CD4-positive, alpha-beta T cell treated with Interferon gamma for 1 hour (primary cell): ENCODE measurements around the gene KRI1.
"Not testable (repeated sequence)": the region's sequence is repeated elsewhere in the genome, so short reads cannot be mapped to it uniquely, and the experiment has no call there.

Experiments used
- DNase-seq: peaks from one replicate; pipeline ENCODE4 v3.0.0-alpha.2; 2020

KRI1 gene

DNA sequence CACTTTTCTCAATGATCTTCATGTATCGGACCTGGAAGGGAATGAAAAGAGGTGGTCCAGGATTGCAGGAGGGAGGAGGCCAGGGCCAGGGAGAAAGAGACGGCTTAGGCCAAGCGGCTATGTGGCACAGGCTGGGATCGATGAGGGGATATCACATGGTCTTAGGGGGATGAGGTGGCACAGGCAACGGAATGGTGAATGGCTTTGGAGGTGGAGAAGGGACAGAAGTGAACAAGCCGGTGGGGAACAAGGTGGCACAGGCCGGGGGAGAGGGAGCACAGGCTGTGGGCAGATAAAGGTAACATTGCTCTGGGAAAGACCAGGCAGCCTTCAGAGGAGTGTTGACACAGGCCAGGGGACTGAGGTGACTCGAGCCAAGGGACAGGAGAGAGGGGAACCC is 8.7 kb upstream of the KRI1 start:
- no peak for DNase-seq

DNA sequence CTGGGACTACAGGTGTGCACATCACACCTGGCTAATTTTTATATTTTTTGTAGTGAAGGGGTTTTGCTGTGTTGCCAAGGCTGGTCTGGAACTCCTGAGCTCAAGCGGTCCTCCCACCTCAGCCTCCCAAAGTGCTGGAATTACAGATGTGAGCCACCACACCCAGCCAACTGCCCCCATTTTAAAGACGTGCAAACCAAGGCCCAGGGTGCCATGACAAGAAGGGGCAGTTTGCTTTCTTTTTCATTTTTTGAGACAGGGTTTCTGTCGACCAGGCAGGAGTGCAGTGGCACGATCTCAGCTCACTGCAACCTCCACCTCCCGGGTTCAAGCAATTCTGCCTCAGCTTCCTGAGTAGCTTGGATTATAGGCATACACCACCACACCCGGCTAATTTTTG is 8.0 kb upstream of the KRI1 start:
- DNase-seq: not testable (repeated sequence)

DNA sequence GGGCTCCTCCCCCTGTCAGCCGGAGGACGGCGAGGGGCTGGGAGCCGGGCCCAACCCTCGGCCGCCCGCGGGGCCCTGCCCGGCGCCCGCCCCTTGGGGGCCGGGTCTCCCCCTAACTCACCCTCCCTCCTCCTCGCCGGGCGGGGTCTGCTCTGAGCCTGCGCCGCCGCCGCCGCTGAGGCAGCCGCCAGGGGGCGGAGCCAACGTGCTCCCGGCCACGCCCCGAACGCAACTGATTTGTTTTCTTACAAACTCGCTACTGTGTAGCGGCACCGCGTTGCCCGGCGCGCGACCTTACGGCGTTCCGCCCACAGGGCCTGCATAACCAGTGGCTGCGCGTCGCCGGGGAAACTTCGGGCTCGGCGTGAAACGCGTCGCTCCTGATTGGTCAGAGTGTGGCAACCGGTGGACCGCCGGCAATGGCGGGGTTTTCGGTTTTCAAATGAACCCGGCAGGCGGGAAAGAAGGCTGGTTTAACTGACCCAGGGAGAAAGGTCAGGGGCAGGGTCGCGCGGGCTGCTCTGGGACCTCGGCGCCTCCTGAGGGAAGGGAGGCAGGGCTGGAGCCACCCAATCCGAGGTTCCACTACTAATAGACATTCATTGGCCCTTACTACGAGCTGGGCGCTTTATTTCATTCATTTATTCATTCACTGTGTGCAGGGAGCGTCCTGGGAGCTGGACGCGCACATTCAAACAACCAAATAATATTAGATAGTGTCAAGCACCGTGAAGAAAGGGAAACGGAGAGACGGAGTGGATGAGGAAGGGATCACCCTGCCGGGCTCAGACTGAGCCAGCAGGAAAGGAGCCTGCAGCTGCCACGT is 3.2 kb upstream of the KRI1 start, which contains the start of gene CDKN2D:
Gene CDKN2D, minus strand, starts transcription at position 154 of the 826 bp plus-strand sequence. CDS start 326 bp downstream, outside the sequence.
- peak; percentile 100 for DNase-seq

DNA sequence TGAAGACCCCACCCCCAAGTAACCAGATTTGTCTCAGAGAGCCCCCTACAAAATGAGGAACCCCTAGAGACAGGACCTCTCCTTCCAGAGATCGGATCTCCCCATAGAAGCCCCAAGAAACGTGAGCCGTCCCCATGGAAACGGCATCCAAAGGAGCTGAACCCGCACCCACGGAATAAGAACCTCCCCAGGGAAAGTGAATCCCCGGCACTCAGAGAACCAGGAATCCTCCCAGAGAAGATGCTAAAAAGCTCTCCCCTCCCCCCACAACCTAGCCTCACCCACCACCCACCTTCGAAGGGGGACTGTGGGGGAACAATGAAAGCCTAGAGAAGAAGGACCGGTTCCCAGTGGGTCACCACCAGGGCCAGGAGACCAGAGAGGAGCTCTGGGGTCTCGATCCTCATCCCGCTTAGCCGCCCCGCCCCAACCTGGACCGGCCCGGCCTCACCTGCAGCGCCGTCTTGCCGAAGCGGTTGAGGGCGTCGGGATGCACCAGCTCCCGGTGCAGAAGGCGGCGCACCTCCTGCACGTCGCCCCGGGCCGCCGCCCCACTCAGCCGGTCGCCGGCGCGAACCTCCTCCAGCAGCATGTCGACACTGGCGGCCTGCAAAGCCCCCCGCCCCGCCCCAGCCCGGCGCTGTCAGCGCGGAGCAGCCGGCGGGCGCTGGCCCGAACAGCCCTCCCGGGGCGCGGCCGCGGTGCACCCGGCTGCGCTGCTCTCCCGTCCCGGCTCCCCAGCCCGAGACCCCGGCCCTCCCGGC is 2.4 kb upstream of the KRI1 start:
- DNase-seq: peak; percentile 68

DNA sequence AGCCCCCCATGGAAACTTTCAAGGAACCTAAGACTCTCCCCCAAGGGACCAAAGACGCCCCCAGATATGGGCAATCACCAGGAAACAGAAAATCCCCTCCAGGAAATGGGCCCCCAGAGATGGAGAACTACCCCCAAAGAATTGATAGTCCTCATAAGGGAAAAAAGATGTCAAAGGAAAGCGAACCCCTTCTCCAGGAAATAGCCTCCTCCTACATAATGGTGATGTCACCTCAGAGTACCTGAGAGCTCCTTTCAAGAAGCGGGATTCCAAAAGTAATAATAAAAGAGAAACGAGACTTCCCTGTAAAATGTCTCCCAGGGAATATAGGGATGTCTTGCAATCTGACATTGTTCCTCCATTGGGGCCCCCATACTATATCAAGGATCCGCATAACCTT is 1.8 kb upstream of the KRI1 start:
- no peak for DNase-seq

DNA sequence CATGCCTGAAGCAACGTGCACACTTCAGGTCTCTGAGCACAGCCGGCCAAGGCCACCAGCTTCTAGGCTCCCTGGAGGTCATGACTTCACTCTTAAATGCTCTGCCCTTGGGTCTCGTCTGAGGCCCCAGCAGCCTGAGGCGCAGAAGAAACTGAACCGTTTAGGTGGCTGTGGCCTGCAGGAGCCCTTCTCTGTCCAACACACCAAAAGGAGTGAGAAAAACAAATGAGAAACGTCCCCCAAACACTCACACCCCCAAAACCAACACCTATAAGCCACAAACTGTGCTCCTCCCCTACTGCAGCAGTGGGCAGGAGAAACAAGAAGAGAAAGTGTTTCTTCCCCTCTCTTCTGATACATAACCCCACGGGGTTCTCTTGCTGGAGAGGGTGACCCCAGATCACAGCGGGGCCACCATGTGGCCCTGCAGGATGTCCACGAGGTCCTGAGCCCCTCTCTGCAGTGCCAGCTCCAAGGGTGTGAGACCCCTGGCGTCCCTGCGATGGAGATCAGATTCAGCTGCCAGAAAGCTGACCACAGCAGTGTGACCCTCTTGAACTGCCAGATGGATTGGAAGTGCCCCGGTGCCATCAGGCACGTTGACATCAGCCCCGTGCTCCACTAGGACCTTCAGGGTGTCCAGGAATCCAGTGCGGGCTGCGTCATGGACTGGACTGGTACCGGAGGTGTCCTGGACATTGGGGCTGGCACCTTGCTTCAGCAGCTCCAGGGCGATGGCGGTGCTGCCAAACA is 1.0 kb upstream of the KRI1 start:
- DNase-seq: peak; percentile 73

DNA sequence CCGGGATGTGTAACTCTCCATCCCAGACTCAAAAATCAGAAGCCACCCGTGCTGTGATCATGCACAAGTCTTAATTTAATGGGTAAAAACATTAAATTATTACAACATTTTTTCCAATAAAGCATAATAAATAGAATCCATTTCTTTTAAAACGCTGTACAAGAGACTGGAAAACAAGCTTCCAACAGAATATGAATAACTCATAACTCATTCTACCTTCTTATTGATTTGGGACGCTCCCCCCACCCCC is 523 bp upstream of the KRI1 start:
- no peak for DNase-seq

DNA sequence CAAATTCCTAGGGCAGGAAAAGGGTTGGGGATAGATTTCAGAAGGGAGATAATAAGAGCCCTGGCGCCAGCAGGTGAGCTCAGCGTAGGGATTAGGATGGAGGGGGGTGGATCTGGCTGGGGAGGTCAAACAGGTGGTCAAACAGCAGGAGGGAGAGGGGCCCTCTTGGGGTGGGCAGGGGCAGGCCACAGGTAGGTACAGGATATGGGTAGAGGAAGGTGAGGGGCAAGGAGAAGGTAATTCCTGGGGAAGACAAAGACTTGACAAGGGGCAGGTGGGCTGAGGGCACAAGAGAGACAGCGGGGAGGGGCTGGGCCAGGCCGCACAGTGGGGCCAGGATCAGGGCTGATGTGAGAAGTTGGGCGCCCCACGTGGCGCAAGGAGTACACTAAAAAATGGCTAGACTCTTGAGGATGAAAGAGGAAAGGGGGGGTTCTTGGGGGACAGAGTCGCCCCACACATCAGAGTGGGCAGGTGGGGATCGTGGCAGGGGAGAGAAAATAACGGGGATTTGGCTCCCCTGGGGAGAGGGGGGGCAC is 713 bp downstream of the KRI1 start:
- peak; percentile 67 for DNase-seq

DNA sequence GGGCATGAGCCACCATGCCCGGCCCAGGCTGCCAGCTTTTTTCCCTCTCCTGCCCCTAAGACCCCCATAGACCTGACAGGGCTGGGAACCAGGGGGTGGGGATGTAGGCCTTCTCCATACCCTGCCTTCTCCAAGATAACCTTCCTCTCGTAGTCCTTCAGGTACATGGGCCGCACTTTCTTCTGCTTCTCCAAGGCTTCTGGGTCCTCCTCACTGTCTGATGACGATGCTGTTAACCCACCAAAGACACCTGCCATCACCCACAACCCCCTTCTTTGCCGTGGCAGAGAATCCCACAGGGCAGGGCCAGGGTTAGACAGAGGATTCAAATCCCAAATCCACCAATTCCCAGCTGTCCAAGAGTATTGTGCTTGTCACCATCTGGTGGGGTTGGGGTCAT is 3.2 kb downstream of the KRI1 start:
- no peak for DNase-seq

DNA sequence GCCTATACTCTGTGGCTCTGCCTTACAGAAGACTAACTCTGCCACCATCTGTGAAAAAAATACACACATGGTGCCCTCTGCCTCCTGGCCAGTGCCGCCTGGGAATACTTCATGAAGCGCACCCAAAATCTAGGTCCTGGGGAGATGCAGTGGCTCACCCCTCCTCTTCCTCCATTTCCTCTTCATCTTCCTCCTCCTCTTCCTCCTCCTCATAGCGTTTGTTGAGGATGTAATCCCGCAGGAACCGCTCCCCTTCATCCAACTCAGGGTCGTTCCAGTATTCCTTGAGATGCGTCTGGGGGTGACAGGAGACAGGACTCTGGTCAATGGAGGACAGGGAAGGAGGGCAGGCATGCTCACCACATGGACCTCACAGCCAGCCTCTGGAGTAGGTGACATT is 5.7 kb downstream of the KRI1 start:
- DNase-seq: no peak

DNA sequence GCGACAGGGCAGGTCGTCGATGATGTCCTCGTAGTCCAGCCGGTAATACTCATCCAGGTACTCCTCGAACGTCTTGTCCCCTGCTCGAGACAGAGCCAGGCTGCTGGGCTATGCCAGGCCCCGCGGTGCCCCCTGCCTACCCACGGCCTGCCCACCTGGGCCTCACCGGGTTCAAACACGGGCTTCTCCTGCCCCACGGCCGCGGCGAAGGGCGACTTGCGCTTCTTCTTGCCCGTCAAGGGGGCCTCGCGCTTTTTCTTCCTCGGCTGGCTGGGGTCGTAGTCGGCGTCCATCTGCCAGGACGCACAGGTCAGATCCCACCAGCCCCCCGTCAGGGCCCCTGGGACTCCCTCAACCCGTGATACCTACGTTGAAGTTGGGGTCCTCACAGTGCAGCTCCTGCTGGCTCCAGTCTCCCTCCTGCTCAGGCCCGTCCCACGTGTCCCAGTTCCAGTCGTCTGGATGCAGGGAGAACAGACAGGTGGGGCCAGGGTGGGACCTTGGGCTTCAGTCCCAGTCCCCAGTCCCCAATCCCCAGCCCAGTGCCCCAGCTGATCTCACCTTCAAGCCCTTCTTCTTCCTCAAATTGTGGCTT is 8.1 kb downstream of the KRI1 start:
- no peak for DNase-seq

DNA sequence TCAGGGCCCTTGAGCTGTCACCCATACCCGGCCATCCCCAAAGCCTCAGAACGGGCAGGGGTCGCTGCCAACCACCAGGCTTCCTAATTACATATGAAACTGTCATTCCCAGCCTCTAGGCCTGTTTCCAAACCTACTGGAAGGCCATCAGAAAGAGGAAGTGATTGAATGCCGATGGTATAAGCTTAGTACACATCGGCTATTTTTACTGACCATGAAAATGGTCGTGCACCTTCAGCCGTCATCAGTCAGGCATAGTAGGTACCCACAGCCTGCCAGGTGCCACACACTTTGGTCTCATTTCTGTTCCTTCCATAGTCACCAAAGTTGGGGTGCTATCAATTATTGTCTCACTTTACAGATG is 10.2 kb downstream of the KRI1 start:
- no peak for DNase-seq

DNA sequence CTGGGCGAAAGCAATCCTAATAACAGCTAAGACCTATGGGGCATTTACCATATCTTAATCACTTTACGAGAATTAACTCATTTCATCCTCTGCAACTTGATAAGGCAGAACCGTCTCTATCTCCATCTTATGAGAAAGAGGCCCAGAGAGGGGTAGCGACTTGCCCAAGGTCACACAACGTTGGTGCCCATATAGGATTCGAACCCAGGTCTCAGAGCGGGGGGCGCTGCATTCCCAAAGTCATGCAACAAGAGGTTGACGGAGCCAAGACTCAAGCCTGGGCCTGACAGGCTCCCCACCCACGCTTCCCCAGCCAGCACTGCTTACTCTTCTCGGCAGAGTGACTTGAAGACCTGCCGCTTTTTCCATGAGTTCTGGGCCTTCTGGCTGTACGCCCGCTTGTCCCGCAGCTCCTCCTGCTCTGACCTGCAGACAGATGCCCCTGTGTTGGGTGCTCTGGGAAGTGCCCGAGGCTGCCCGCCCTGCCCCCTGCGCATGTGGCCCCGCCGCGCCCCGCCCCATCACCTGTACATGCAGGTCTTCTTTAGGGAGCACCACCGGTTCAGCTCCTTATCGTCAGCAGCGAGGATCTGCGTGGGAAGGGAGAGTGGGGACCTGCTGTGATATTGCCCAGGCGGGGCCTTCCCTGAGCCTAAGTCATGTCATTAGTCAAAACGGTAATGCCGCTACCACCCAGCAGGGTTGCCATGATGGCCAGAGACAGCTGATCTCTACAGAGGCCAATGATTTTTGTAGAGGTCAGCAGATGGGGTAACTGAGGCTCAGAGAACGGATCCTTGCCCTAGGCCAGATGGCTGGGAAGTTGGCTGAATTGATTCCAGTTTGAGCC is 10.8 kb downstream of the KRI1 start:
- DNase-seq: no peak

DNA sequence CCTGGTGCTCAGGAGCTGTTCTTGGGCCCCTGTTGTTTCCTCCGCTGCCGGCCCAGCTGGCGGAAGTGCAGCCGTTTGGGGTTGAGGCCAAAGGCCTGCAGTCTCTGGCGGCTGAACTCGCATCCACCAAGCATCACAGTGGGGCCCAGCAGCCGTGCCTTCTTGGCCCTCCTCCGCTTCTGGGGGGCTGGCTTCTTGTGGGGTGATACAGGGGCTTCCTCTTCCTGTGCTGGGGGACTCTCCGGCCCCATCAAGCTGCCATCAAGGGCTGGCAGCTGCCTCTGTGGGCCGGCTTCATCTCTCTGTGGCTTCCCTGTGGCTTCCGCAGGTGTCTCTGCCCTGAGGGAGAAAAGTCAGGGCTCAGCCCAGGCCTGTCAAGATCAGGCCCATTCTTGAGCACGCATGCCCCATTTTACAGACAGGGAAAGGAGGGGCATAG is 11.8 kb downstream of the KRI1 start:
- DNase-seq: peak; percentile 73

DNA sequence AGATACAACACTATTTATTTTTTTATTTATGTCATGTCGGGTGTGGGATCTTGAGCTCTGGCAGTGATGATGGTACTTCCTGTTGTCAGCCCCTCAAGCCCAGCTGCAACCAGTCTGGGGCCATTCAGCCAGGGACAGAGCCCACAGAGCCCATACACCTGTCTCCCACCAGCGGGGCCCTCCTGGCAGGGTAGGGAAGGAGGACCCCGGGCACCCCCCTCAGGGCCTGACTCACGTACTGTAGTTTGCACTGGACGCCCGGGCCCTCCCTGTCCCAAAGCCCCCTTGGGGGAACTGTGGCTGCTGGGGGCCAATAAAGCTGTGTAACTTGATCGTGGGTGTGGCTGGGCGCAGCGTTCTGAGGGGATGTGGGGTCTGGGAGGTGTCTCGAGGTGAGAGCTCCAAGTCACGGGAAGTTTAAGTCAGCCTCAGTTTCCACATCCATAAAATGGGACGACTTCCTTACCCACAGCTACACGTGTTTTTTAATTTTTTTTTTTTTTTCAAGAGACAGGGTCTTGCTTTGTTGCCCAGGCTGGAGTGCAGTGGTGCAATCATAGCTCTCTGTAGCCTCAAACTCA is 12.6 kb downstream of the KRI1 start:
- no peak for DNase-seq

DNA sequence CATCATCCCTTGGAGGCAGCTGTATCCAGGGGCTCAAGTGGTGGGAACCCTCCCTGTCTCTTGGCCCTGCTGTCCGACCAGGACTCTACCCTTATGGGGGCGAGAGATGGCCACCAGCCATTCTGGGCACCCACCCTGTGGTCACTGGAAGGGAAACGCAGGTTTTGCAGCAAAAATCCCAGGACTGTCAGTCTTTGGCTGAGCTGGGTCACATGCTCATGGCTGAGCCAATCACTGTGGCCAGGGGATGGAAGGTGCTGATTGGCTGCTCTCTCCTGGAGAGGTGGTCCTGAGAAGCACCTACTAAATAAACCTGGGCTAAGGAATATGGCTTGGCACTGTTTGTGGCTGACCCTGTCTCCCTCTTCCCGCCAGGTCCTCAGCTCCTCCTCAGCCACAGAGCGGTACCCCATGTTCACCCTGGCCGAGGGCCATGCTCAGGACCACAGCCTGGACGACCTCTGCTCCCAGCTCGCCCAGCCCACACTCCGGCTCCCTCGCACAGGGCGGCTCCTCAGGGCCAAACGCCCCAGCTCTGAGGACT is 13.2 kb downstream of the KRI1 start:
- no peak for DNase-seq

DNA sequence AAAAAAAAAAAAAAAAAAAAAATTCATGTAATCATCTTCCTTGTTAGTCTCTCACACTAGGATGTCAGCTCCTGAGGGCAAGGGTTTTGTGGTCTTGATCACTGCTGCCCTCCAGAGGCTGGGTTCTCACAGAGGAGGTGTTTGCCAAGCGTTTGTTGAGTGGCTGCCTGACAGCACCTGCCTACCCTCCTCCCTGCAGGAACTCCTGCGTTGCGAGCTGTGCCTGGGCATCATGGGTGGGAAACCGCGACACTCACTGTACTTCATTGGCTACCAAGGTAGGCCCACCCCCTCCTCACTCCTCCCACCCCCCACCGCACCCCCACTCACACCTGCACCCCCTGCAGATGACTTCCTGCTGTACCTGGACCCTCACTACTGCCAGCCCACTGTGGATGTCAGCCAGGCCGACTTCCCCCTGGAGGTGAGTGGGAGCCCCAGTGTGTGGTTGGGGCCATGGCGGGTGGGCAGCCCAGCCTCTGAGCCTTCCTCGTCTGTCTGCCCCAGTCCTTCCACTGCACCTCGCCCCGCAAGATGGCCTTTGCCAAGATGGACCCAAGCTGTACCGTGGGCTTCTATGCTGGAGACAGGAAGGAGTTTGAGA is 14.0 kb downstream of the KRI1 start:
- DNase-seq: peak; percentile 53

DNA sequence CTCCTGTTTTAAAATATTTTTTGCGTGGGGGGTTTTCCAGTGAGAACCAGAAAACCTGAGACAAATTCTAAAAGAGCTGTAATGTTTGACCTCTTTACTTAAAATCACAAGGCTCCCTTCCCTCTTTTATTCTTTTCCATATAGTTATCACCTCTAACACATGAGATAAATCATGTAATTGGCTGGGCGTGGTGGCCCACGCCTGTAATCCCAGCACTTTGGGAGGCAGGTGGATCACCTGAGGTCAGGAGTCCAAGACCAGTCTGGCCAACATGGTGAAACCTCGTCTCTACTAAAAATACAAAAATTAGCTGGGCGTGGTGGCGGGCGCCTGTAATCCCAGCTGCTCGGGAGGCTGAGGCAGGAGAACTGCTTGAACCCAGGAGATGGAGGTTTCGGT is 14.8 kb downstream of the KRI1 start:
- DNase-seq: not testable (repeated sequence)

DNA sequence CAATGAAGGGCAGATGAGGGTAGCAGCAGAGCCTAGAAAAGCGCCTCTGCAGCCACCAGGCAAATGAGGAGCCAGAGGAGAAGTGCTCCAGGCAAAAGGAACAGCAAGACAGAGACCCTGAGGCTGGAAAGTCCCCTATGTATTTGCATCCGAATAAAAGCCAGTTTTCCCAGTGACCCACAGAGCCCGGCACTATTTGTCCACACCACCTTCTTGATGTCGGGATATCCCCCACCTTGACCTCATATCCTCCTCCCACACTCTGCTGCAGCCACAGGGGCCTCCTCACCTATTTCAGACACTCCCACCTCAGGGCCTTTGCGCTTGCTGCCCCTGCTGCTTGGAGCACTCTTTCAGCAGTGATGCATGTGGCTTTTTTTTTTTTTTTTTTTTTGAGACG is 15.5 kb downstream of the KRI1 start:
- no peak for DNase-seq

DNA sequence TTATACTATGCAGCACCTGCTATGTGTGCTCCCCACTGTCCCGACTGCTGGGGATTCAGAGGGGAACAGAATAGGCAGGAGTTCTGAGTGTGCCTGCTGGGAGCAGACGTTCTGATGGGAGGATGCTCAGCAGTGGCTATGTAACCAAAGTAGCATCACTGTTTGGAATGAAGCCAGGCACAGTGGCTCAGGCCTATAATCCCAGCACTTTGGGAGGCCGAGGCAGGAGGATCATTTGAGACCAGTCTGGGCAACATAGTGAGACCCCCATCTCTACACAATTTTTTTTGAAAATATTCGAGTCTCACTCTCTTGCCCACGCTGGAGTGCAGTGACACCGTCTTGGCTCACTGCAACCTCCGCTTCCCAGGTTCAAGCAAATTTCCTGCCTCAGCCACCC is 16.1 kb downstream of the KRI1 start:
- DNase-seq: no peak

DNA sequence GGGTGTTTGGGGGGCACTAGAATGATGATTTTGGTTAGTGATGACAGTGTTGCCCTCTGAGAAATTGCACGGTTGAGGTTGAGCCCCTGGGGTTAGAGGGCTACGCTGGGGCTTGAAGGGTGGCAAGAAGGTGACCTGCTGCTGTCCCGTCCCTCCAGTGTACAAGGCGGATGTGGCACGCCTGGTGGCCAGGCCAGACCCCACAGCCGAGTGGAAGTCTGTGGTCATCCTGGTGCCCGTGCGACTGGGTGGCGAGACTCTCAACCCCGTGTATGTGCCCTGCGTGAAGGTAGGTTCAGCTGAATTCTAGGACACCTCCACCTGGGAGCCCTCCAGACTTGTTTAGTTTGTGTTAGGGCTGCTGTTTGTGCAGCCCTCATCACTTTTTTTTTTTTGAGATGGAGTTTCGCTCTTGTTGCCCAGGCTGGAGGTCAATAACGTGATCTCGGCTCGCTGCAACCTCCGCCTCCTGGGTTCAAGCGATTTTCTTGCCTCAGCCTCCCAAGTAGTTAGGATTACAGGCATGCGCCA is 17.0 kb downstream of the KRI1 start:
- no peak for DNase-seq
